ENCODE results near the gene CELSR2.

The CELSR2 gene

GRCh38 chr1:109272021-109272799 is 22.9 kb downstream of the CELSR2 start:
- no peak overlapping the region for H3K4me3 ChIP-seq (ENCODE audit: low read depth, low read length)
- TF ChIP-seq CTCF (IDR thresholded peaks at IDR 0.05; ENCODE audit: low read depth, low read length): no peak

- no peak for TF ChIP-seq CTCF (IDR thresholded peaks at IDR 0.05; ENCODE audit: low read depth, low read length)
Measured at GRCh38 chr1:109272831-109273547, 23.6 kb downstream of the CELSR2 start.

GRCh38 chr1:109273570-109274288 is 24.4 kb downstream of the CELSR2 start:
- no peak overlapping the region for H3K4me3 ChIP-seq (ENCODE audit: low read depth, low read length)
- TF ChIP-seq CTCF (IDR thresholded peaks at IDR 0.05; ENCODE audit: low read depth, low read length): no peak

More at GRCh38 chr1:109272831-109273547, 23.6 kb downstream of the CELSR2 start:
- H3K4me3 ChIP-seq (ENCODE audit: low read depth, low read length): no peak overlapping the region

GRCh38 chr1:109274533-109275476 is 25.5 kb downstream of the CELSR2 start:
- no peak for TF ChIP-seq CTCF (IDR thresholded peaks at IDR 0.05; ENCODE audit: low read depth, low read length)
- no peak overlapping the region for H3K4me3 ChIP-seq (ENCODE audit: low read depth, low read length)

- no peak for TF ChIP-seq CTCF (IDR thresholded peaks at IDR 0.05; ENCODE audit: low read depth, low read length)
- no peak overlapping the region for H3K4me3 ChIP-seq (ENCODE audit: low read depth, low read length)
Measured at GRCh38 chr1:109275706-109276345, 26.5 kb downstream of the CELSR2 start.

- peak; percentile 91 for TF ChIP-seq CTCF (IDR thresholded peaks at IDR 0.05; ENCODE audit: low read depth, low read length)
- H3K4me3 ChIP-seq (ENCODE audit: low read depth, low read length): no peak overlapping the region
Measured at GRCh38 chr1:109277434-109278204, 28.3 kb downstream of the CELSR2 start.
